Upper lobe of left lung (tissue), 6 donors: ENCODE data around the gene EHMT1. TPM values are rescaled to one million over a fixed set of nuclear protein-coding genes. Genes with fewer than 3 reads are reported as not detected.
"Not testable (repeated sequence)": the region's sequence is repeated elsewhere in the genome, so short reads cannot be mapped to it uniquely, and the experiment has no call there.

Experiments used
- ATAC-seq, 2 donors: fragments of 200-7000 bp; cut with Tn5 transposase; one replicate each; pipeline ENCODE4 v1.9.1; 2022; ENCODE audit warnings: mild to moderate bottlenecking in 2 of 2, moderate library complexity in 2 of 2; ENCODE audit not compliant: low FRiP score in 2 of 2
- DNase-seq, 2 donors: peaks; one replicate each; pipeline ENCODE4 v3.0.0-alpha.2; 2019 to 2020
- H3K27ac ChIP-seq, 4 donors: fragments of 200-600 bp; sonication (generic); one replicate each; pipeline ENCODE4 v1.5.1; 2016 to 2019
- H3K27me3 ChIP-seq, 4 donors: fragments of 200-600 bp; sonication (generic); one replicate each; pipeline ENCODE4 v1.5.1; 2017 to 2019
- H3K36me3 ChIP-seq, 4 donors: fragments of 200-600 bp; sonication (generic); one replicate each; pipeline ENCODE4 v1.5.1; 2016 to 2019
- H3K4me1 ChIP-seq, 4 donors: fragments of 200-600 bp; sonication (generic); one replicate each; pipeline ENCODE4 v1.5.1; 2018 to 2019
- H3K4me3 ChIP-seq, 4 donors: fragments of 200-600 bp; sonication (generic); one replicate each; pipeline ENCODE4 v1.5.1; 2017 to 2019; ENCODE audit warnings: mild to moderate bottlenecking in 2 of 4, moderate library complexity in 1 of 4
- H3K9me3 ChIP-seq, 4 donors: fragments of 200-600 bp; sonication (generic); one replicate each; pipeline ENCODE4 v1.5.1; 2018 to 2019
- CTCF ChIP-seq, 6 experiments: fragments of 450-650 bp in 4 of 6; fragments of 200-600 bp in 2 of 6; sonication (generic) in 2 of 6; IDR thresholded peaks; one replicate each; pipeline ENCODE4 v1.5.1; 2016 to 2019; ENCODE audit warnings: antibody characterized with exemption in 6 of 6
- EP300 ChIP-seq, 4 donors: sonication (generic); formaldehyde crosslinking; IDR thresholded peaks; one replicate each; pipeline ENCODE4 v1.5.1; 2017; ENCODE audit warnings: antibody characterized with exemption in 4 of 4, control low read depth in 2 of 4
- POLR2A ChIP-seq, 4 donors: fragments of 450-650 bp; IDR thresholded peaks; one replicate each; pipeline ENCODE4 v1.5.1; 2016 to 2017; ENCODE audit warnings: antibody characterized with exemption in 4 of 4, mild to moderate bottlenecking in 2 of 4
- POLR2AphosphoS5 ChIP-seq, 2 donors: sonication (generic); formaldehyde crosslinking; IDR thresholded peaks; one replicate each; pipeline ENCODE4 v1.5.1; 2017; ENCODE audit warnings: antibody characterized with exemption in 2 of 2
- WGBS, 2 donors: methylation state at CpG; one replicate each; pipeline ENCODE4 v1.1.5; 2017 to 2018; 5-methylcytosine and 5-hydroxymethylcytosine counted together
- total RNA-seq, 6 donors: library from RNA; depleted of rRNA in 4 of 6; stranded (reverse); fragments of >200 nt in 4 of 6; gene quantifications; one replicate each; pipeline versions ENCODE4 v1.1.0 to v1.2.1, GENCODE V29; 2016 to 2021
- donor health status: DM: no; HTN: no; CAD: no; lungs with moderate emphysema.
- donor health status: DM: no; HTN: yes; CAD: no; lungs with severe emphysema.

EHMT1 gene
- total RNA-seq, 6 donors from 2014 or later = 68.0 to 183 (median 83.6) TPM

GRCh38 chr9:137880160-137880975 lies 261.6 kb downstream of the EHMT1 start:
- Histone ChIP-seq H3K9me3 (no peaks in the 10 kb centered on the region), H3K27ac (no peak overlapping the region), H3K36me3 (no peaks in the 10 kb centered on the region), H3K27me3 (peaks cover 3 to 30% (median 10%) of the 10 kb centered on the region in 4 donors), H3K4me1 (peaks cover 4 to 19% (median 7%) of the 10 kb centered on the region in 4 donors), H3K4me3 (no peak overlapping the region)
- TF ChIP-seq CTCF (IDR thresholded peaks at IDR 0.05) (no peak), POLR2AphosphoS5 (IDR thresholded peaks at IDR 0.05) (no peak), EP300 (IDR thresholded peaks at IDR 0.05) (no peak), POLR2A (IDR thresholded peaks at IDR 0.05) (no peak)
- ATAC-seq (no peak), DNase-seq (peak in 1 of 2 donors; percentile 69)
- 82 to 85% methylated on average over 15 to 16 of the region's 16 CpGs for WGBS, 2 donors

- Histone ChIP-seq H3K4me1 (peaks cover 4 to 19% (median 7%) of the 10 kb centered on the region in 4 donors), H3K4me3 (no peak overlapping the region), H3K27ac (no peak overlapping the region), H3K27me3 (peaks cover 3 to 29% (median 10%) of the 10 kb centered on the region in 4 donors), H3K36me3 (no peaks in the 10 kb centered on the region), H3K9me3 (no peaks in the 10 kb centered on the region)
- no peak for TF ChIP-seq POLR2AphosphoS5 (IDR thresholded peaks at IDR 0.05)
- no peak for TF ChIP-seq EP300 (IDR thresholded peaks at IDR 0.05)
- TF ChIP-seq CTCF (IDR thresholded peaks at IDR 0.05) = no peak
- TF ChIP-seq POLR2A (IDR thresholded peaks at IDR 0.05) = no peak
- no peak for DNase-seq
- 82 to 87% methylated on average over 5 to 10 of the region's 10 CpGs for WGBS, 2 donors
- ATAC-seq = no peak
These were observed 262.2 kb downstream of the EHMT1 start for GRCh38 chr9:137880976-137881530.

GRCh38 chr9:137881591-137882505 lies 263.0 kb downstream of the EHMT1 start:
- TF ChIP-seq CTCF (IDR thresholded peaks at IDR 0.05) = no peak
- no peak for TF ChIP-seq POLR2A (IDR thresholded peaks at IDR 0.05)
- no peak for TF ChIP-seq EP300 (IDR thresholded peaks at IDR 0.05)
- no peak for TF ChIP-seq POLR2AphosphoS5 (IDR thresholded peaks at IDR 0.05)
- Histone ChIP-seq H3K36me3 (no peaks in the 10 kb centered on the region), H3K9me3 (no peaks in the 10 kb centered on the region), H3K4me1 (peaks cover 4 to 19% (median 7%) of the 10 kb centered on the region in 4 donors), H3K4me3 (no peak overlapping the region), H3K27me3 (peaks cover 3 to 22% (median 9%) of the 10 kb centered on the region in 4 donors), H3K27ac (no peak overlapping the region)
- 72 to 75% methylated on average over 17 to 19 of the region's 19 CpGs for WGBS, 2 donors
- DNase-seq = peak in 1 of 2 donors; percentile 35
- no peak for ATAC-seq

- DNase-seq = peak in 1 of 2 donors; percentile 25
- no peak for TF ChIP-seq POLR2A (IDR thresholded peaks at IDR 0.05)
- TF ChIP-seq POLR2AphosphoS5 (IDR thresholded peaks at IDR 0.05) = no peak
- no peak for TF ChIP-seq CTCF (IDR thresholded peaks at IDR 0.05)
- no peak for TF ChIP-seq EP300 (IDR thresholded peaks at IDR 0.05)
- Histone ChIP-seq H3K27ac (no peak overlapping the region), H3K4me3 (no peak overlapping the region), H3K9me3 (no peaks in the 10 kb centered on the region), H3K27me3 (peaks cover 3 to 16% (median 7%) of the 10 kb centered on the region in 4 donors), H3K4me1 (peaks cover 4 to 13% (median 7%) of the 10 kb centered on the region in 4 donors), H3K36me3 (no peaks in the 10 kb centered on the region)
- ATAC-seq = no peak
- 76% methylated on average over 10 of the region's 10 CpGs; no CpG with 5 or more reads in 1 of the 2 donors for whole genome bisulfite sequencing, 2 donors
These were observed 263.7 kb downstream of the EHMT1 start for GRCh38 chr9:137882506-137882821.

GRCh38 chr9:137883977-137884376 lies 265.2 kb downstream of the EHMT1 start:
- H3K4me1 ChIP-seq, H3K9me3 ChIP-seq, H3K4me3 ChIP-seq, H3K27me3 ChIP-seq, H3K27ac ChIP-seq, H3K36me3 ChIP-seq, ATAC-seq: not testable (repeated sequence)
- 100% methylated on average over 2 of the region's 6 CpGs; no CpG with 5 or more reads in 1 of the 2 donors for WGBS, 2 donors
- peak in 1 of 2 donors; percentile 43 for DNase-seq

GRCh38 chr9:137884547-137884946 lies 265.7 kb downstream of the EHMT1 start:
- peak in 1 of 2 donors; percentile 55 for DNase-seq
- H3K36me3 ChIP-seq, ATAC-seq, H3K27ac ChIP-seq, H3K27me3 ChIP-seq, H3K4me1 ChIP-seq, H3K9me3 ChIP-seq, H3K4me3 ChIP-seq: not testable (repeated sequence)
- WGBS, 2 donors = 29 to 33% methylated on average over 3 to 5 of the region's 7 CpGs

- DNase-seq = peak in 1 of 2 donors; percentile 34
- not testable (repeated sequence) for ATAC-seq, H3K9me3 ChIP-seq, H3K36me3 ChIP-seq, H3K4me1 ChIP-seq, H3K4me3 ChIP-seq, H3K27ac ChIP-seq, H3K27me3 ChIP-seq
- 90 to 93% methylated on average over 2 to 6 of the region's 12 CpGs for WGBS, 2 donors
These were observed 266.3 kb downstream of the EHMT1 start for GRCh38 chr9:137885121-137885520.
